Measurements from ENCODE around the gene MLANA. TPM values are rescaled to one million over a fixed set of nuclear protein-coding genes. Genes with fewer than 3 reads are reported as not detected.

The MLANA gene
- total and polyA plus RNA-seq, 4 donors = 0.05 to 0.29 (median 0.16) TPM

- WGBS = 68% methylated on average over 3 of the region's 3 CpGs
- TF ChIP-seq ZBTB33 (IDR thresholded peaks at IDR 0.05) (no peak), FOXA1 (IDR thresholded peaks at IDR 0.05) (no peak), YY1 (IDR thresholded peaks at IDR 0.05) (no peak), RXRA (IDR thresholded peaks at IDR 0.05) (peak in 1 of 2 donors; percentile 31), JUND (IDR thresholded peaks at IDR 0.05) (no peak), HNF4G (IDR thresholded peaks at IDR 0.05) (no peak), HNF4A (conservative IDR thresholded peaks at IDR 0.05) (peak in 1 of 2 donors; percentile 37)
These were observed 18.2 kb downstream of the MLANA start for GRCh38 chr9:5908918-5909317.

GRCh38 chr9:5909976-5910375 is 19.3 kb downstream of the MLANA start:
- no peak overlapping the region for H3K27ac ChIP-seq (ENCODE audit: low read depth in 1 of 2, low read length in 2 of 2)
- H3K36me3 ChIP-seq (ENCODE audit: control insufficient read depth in 4 of 4, insufficient read depth in 3 of 4, low read depth in 1 of 4, low read length in 3 of 4) = no peaks in the 10 kb centered on the region
- no peaks in the 10 kb centered on the region for H3K9me3 ChIP-seq (ENCODE audit: control insufficient read depth in 4 of 4, low read length in 3 of 4)
- H3K4me3 ChIP-seq (ENCODE audit: low read depth in 1 of 3, low read length in 3 of 3) = no peak overlapping the region
- WGBS = 90% methylated on average over 3 of the region's 3 CpGs
- no peaks in the 10 kb centered on the region for H3K27me3 ChIP-seq (ENCODE audit: control insufficient read depth in 4 of 4, insufficient read depth in 4 of 4, low read length in 3 of 4)
- H3K4me1 ChIP-seq (ENCODE audit: control insufficient read depth in 4 of 4, insufficient read depth in 4 of 4, low read length in 3 of 4) = peaks cover 0 to 2% (median 0%) of the 10 kb centered on the region in 4 donors
- DNase-seq (ENCODE audit: low spot score) = no peak
- TF ChIP-seq HNF4A (conservative IDR thresholded peaks at IDR 0.05) (no peak), SP1 (IDR thresholded peaks at IDR 0.05) (no peak), EGR1 (IDR thresholded peaks at IDR 0.05; ENCODE audit: low read depth in 2 of 2) (no peak), YY1 (IDR thresholded peaks at IDR 0.05) (no peak), JUND (IDR thresholded peaks at IDR 0.05) (no peak), CTCF (IDR thresholded peaks at IDR 0.05; ENCODE audit: low read depth, low read length, missing input control) (no peak), RXRA (IDR thresholded peaks at IDR 0.05) (no peak), TAF1 (conservative IDR thresholded peaks at IDR 0.05) (no peak), FOXA1 (IDR thresholded peaks at IDR 0.05) (no peak)
- no peak overlapping the region for H3K9ac ChIP-seq (ENCODE audit: low read depth in 1 of 2, low read length in 2 of 2)

More at GRCh38 chr9:5908918-5909317, 18.2 kb downstream of the MLANA start:
- no peak for DNase-seq (ENCODE audit: low spot score)
- Histone ChIP-seq H3K9me3 (ENCODE audit: control insufficient read depth in 4 of 4, low read length in 3 of 4) (no peaks in the 10 kb centered on the region), H3K27me3 (ENCODE audit: control insufficient read depth in 4 of 4, insufficient read depth in 4 of 4, low read length in 3 of 4) (no peaks in the 10 kb centered on the region), H3K36me3 (ENCODE audit: control insufficient read depth in 4 of 4, insufficient read depth in 3 of 4, low read depth in 1 of 4, low read length in 3 of 4) (no peaks in the 10 kb centered on the region), H3K9ac (ENCODE audit: low read depth in 1 of 2, low read length in 2 of 2) (no peak overlapping the region), H3K4me3 (ENCODE audit: low read depth in 1 of 3, low read length in 3 of 3) (no peak overlapping the region), H3K27ac (ENCODE audit: low read depth in 1 of 2, low read length in 2 of 2) (no peak overlapping the region), H3K4me1 (ENCODE audit: control insufficient read depth in 4 of 4, insufficient read depth in 4 of 4, low read length in 3 of 4) (peaks cover 0 to 2% (median 0%) of the 10 kb centered on the region in 4 donors)

- H3K4me1 ChIP-seq (ENCODE audit: control insufficient read depth in 4 of 4, insufficient read depth in 4 of 4, low read length in 3 of 4) = peaks cover 0 to 2% (median 0%) of the 10 kb centered on the region in 4 donors
- no peaks in the 10 kb centered on the region for H3K27me3 ChIP-seq (ENCODE audit: control insufficient read depth in 4 of 4, insufficient read depth in 4 of 4, low read length in 3 of 4)
- H3K4me3 ChIP-seq (ENCODE audit: low read depth in 1 of 3, low read length in 3 of 3) = no peak overlapping the region
- TF ChIP-seq HNF4A (conservative IDR thresholded peaks at IDR 0.05) (no peak), ATF3 (IDR thresholded peaks at IDR 0.05) (no peak), TAF1 (conservative IDR thresholded peaks at IDR 0.05) (no peak), YY1 (IDR thresholded peaks at IDR 0.05) (no peak), ZBTB33 (IDR thresholded peaks at IDR 0.05) (no peak), NR2F2 (IDR thresholded peaks at IDR 0.05) (no peak), SP1 (IDR thresholded peaks at IDR 0.05) (no peak), RXRA (IDR thresholded peaks at IDR 0.05) (no peak), HNF4G (IDR thresholded peaks at IDR 0.05) (no peak), EGR1 (IDR thresholded peaks at IDR 0.05; ENCODE audit: low read depth in 2 of 2) (no peak), MAX (IDR thresholded peaks at IDR 0.05) (no peak), FOXA1 (IDR thresholded peaks at IDR 0.05) (no peak), REST (IDR thresholded peaks at IDR 0.05) (no peak)
- H3K9me3 ChIP-seq (ENCODE audit: control insufficient read depth in 4 of 4, low read length in 3 of 4) = no peaks in the 10 kb centered on the region
- no peak for DNase-seq (ENCODE audit: low spot score)
- no peak overlapping the region for H3K27ac ChIP-seq (ENCODE audit: low read depth in 1 of 2, low read length in 2 of 2)
- WGBS = 94% methylated on average over 1 of the region's 1 CpG
- H3K36me3 ChIP-seq (ENCODE audit: control insufficient read depth in 4 of 4, insufficient read depth in 3 of 4, low read depth in 1 of 4, low read length in 3 of 4) = no peaks in the 10 kb centered on the region
- H3K9ac ChIP-seq (ENCODE audit: low read depth in 1 of 2, low read length in 2 of 2) = no peak overlapping the region
These were observed 19.8 kb downstream of the MLANA start for GRCh38 chr9:5910413-5911057.

All from liver (tissue), 9 donors.